Measurements from ENCODE around the gene TRAF3.

TRAF3 gene

DNA sequence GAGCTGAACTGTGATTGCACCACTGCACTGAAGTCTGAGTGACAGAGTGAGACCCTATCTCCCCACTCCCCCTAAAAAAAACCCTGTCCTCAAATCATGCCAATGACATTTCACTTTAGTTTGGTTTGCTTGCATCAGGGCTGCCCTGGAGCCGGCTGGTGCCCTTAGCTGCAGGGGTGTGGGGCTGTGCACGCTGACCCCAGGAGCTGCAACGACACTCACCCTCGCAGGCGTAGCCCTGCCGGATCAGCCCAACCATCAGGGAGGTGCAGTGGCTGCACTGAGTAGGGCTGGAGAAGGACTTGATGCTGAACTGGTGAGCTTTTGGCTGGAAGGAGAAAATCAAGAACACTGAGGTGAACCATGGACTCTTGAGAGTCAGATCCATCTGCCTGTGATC lies 175.0 kb downstream of the TRAF3 start:
- TF ChIP-seq, protein P1, sequence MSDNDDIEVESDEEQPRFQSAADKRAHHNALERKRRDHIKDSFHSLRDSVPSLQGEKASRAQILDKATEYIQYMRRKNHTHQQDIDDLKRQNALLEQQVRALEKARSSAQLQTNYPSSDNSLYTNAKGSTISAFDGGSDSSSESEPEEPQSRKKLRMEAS (IDR thresholded peaks at IDR 0.05): no peak
- TF ChIP-seq TCF12 (IDR thresholded peaks at IDR 0.05; ENCODE audit: low read depth) (no peak), CREB1 (IDR thresholded peaks at IDR 0.05; ENCODE audit: low read depth) (no peak), YY1 (IDR thresholded peaks at IDR 0.05; ENCODE audit: low read depth) (no peak), EP300 (IDR thresholded peaks at IDR 0.05; ENCODE audit: borderline replicate concordance) (no peak), TEAD4 (IDR thresholded peaks at IDR 0.05) (no peak), RAD21 (IDR thresholded peaks at IDR 0.05; ENCODE audit: low read depth) (no peak), FOXM1 (IDR thresholded peaks at IDR 0.05; ENCODE audit: borderline replicate concordance, low read depth) (no peak), CEBPB (IDR thresholded peaks at IDR 0.05) (no peak), TAF1 (IDR thresholded peaks at IDR 0.05; ENCODE audit: low read depth) (no peak)
- TF ChIP-seq, protein P2, sequence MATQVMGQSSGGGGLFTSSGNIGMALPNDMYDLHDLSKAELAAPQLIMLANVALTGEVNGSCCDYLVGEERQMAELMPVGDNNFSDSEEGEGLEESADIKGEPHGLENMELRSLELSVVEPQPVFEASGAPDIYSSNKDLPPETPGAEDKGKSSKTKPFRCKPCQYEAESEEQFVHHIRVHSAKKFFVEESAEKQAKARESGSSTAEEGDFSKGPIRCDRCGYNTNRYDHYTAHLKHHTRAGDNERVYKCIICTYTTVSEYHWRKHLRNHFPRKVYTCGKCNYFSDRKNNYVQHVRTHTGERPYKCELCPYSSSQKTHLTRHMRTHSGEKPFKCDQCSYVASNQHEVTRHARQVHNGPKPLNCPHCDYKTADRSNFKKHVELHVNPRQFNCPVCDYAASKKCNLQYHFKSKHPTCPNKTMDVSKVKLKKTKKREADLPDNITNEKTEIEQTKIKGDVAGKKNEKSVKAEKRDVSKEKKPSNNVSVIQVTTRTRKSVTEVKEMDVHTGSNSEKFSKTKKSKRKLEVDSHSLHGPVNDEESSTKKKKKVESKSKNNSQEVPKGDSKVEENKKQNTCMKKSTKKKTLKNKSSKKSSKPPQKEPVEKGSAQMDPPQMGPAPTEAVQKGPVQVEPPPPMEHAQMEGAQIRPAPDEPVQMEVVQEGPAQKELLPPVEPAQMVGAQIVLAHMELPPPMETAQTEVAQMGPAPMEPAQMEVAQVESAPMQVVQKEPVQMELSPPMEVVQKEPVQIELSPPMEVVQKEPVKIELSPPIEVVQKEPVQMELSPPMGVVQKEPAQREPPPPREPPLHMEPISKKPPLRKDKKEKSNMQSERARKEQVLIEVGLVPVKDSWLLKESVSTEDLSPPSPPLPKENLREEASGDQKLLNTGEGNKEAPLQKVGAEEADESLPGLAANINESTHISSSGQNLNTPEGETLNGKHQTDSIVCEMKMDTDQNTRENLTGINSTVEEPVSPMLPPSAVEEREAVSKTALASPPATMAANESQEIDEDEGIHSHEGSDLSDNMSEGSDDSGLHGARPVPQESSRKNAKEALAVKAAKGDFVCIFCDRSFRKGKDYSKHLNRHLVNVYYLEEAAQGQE (IDR thresholded peaks at IDR 0.05; ENCODE audit: low read depth): no peak

DNA sequence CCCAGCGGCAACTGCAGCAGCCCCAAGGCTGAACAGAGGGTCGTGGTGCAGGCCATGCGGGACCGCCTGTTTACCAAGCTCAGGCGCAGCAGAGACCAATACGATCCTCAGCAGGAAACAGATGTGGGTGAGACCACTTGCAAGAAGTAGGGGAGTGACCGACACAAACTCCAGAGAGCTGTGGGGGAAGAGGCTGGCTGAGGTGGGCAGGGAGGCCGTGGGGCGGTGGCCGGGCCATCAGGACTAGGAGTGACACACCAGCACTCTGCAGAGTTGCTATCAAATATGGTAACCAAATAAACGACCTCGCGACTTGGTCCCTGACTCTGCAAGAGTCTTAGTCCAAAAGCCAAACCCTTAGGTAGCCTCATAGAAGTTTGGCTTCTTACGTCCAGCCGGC lies 175.9 kb downstream of the TRAF3 start:
- TF ChIP-seq TEAD4 (IDR thresholded peaks at IDR 0.05): no peak
- TF ChIP-seq EGR1 (IDR thresholded peaks at IDR 0.05): no peak
- TF ChIP-seq TCF12 (IDR thresholded peaks at IDR 0.05; ENCODE audit: low read depth): no peak
- TF ChIP-seq, protein P3, sequence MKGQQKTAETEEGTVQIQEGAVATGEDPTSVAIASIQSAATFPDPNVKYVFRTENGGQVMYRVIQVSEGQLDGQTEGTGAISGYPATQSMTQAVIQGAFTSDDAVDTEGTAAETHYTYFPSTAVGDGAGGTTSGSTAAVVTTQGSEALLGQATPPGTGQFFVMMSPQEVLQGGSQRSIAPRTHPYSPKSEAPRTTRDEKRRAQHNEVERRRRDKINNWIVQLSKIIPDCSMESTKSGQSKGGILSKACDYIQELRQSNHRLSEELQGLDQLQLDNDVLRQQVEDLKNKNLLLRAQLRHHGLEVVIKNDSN (IDR thresholded peaks at IDR 0.05): no peak
- no peak for TF ChIP-seq TAF1 (IDR thresholded peaks at IDR 0.05; ENCODE audit: low read depth)
- TF ChIP-seq RAD21 (IDR thresholded peaks at IDR 0.05; ENCODE audit: low read depth): no peak
- no peak for TF ChIP-seq FOXM1 (IDR thresholded peaks at IDR 0.05; ENCODE audit: borderline replicate concordance, low read depth)

DNA sequence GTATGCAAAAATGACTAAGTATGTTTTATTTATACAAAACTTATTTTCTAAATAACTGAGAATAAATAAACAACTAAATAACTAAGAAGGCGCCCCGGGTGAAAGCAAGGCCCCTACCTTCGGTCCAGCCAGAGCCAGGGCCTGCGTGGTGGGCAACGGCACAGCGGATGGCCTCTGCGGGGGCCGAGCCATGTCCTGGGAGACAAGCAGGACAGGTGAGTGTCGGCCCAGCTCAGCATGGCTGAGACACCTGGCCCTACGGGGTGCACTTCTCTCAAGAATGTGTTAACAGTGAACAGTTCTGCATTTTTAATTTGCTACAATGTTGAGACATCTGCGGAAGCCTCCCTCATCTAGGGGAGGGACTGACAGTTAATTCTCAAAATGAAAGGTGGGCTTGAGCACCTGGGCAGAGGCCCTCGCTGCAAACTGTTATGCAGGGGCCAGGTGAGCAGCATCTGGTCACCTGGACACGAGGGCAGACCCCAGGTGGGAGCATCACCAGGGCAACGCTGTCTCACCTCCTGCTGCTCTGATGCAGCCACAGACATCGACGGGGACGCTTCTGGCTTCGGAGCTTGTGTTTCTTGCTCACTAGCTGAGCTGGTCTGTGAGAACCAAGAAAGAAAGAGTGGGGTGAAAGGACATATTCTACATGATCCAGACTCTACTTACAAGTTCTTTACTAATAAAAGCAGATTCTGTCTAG lies 177.0 kb downstream of the TRAF3 start:
- no peak for TF ChIP-seq RAD21 (IDR thresholded peaks at IDR 0.05; ENCODE audit: low read depth)
- TF ChIP-seq ZBTB7A (IDR thresholded peaks at IDR 0.05; ENCODE audit: low read depth): no peak
- TF ChIP-seq EP300 (IDR thresholded peaks at IDR 0.05; ENCODE audit: borderline replicate concordance): no peak
- TF ChIP-seq TAF1 (IDR thresholded peaks at IDR 0.05; ENCODE audit: low read depth): no peak
- no peak for TF ChIP-seq EGR1 (IDR thresholded peaks at IDR 0.05)
- TF ChIP-seq TEAD4 (IDR thresholded peaks at IDR 0.05): no peak
- TF ChIP-seq YY1 (IDR thresholded peaks at IDR 0.05; ENCODE audit: low read depth): no peak
- TF ChIP-seq CREB1 (IDR thresholded peaks at IDR 0.05; ENCODE audit: low read depth): no peak
- TF ChIP-seq, protein P3 (IDR thresholded peaks at IDR 0.05): no peak

DNA sequence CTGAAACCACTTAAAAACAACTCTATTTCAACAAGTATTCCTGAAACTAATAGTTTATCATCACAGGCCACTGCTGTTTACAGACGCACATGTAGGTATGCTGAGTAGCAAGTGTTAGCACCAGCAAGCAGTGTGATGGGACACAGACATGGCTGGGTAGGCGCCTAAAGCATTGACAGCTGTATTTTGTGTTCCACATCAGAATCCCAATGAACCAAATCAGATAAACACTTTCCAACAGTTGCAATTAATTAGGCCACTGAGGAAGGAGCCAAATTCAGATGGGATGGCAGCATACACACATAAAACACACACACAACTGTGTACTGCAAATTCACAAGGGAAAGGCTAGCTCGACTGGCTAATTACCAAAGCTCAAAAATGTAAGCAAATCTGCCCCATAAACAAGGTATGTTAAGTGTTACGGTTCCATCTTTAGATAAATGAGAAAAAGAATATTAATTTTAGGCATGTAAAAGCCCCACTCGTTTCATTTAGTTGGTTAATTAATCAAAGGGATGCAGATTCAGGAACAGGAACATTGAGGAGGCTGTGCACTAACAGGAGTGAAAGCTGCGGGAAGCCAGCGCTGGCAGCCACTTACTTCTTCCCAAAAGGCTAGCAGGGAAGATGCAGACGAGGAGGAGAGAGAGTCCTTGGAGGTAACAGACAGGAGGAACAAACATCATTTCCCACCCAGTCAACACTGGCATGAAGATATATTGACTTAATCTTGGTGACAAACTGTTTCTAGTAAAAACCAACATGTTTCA lies 178.6 kb downstream of the TRAF3 start:
- TF ChIP-seq CREB1 (IDR thresholded peaks at IDR 0.05; ENCODE audit: low read depth): no peak
- TF ChIP-seq NFIC (IDR thresholded peaks at IDR 0.05): no peak
- TF ChIP-seq, protein P3 (IDR thresholded peaks at IDR 0.05): no peak
- TF ChIP-seq EP300 (IDR thresholded peaks at IDR 0.05; ENCODE audit: borderline replicate concordance): no peak
- no peak for TF ChIP-seq TAF1 (IDR thresholded peaks at IDR 0.05; ENCODE audit: low read depth)
- no peak for TF ChIP-seq FOXM1 (IDR thresholded peaks at IDR 0.05; ENCODE audit: borderline replicate concordance, low read depth)
- TF ChIP-seq TCF12 (IDR thresholded peaks at IDR 0.05; ENCODE audit: low read depth): no peak
- TF ChIP-seq RAD21 (IDR thresholded peaks at IDR 0.05; ENCODE audit: low read depth): no peak
- no peak for TF ChIP-seq CEBPB (IDR thresholded peaks at IDR 0.05)
- TF ChIP-seq, protein P2 (IDR thresholded peaks at IDR 0.05; ENCODE audit: low read depth): no peak
- no peak for TF ChIP-seq YY1 (IDR thresholded peaks at IDR 0.05; ENCODE audit: low read depth)
- no peak for TF ChIP-seq ZBTB7A (IDR thresholded peaks at IDR 0.05; ENCODE audit: low read depth)
- TF ChIP-seq, protein P1 (IDR thresholded peaks at IDR 0.05): no peak

DNA sequence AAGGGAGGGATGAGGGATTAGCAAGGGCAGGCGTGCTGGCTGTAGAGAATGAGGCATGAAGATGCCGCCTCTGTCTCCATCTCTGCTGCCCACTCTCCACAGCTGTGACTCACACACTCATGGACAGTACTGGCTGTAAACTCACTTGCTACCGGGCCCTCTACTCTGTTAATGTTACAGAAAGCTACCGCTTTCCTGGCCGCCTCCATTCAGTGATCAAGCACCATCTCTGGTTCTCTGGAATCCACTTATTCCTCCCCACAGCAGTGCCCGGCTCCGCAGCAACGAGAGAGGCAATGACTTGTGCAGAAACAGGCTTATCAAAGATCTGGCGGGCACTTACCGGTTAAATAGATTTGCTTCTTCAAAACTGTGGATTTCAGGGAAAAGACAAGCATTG lies 180.0 kb downstream of the TRAF3 start:
- TF ChIP-seq TEAD4 (IDR thresholded peaks at IDR 0.05) (no peak), EP300 (IDR thresholded peaks at IDR 0.05; ENCODE audit: borderline replicate concordance) (no peak), CEBPB (IDR thresholded peaks at IDR 0.05) (no peak), RAD21 (IDR thresholded peaks at IDR 0.05; ENCODE audit: low read depth) (no peak), FOXM1 (IDR thresholded peaks at IDR 0.05; ENCODE audit: borderline replicate concordance, low read depth) (no peak), NFIC (IDR thresholded peaks at IDR 0.05) (no peak)
- TF ChIP-seq, protein P3 (IDR thresholded peaks at IDR 0.05): no peak
- TF ChIP-seq, protein P2 (IDR thresholded peaks at IDR 0.05; ENCODE audit: low read depth): no peak
